Activated CD4-positive, alpha-beta T cell treated with anti-CD3 and anti-CD28 coated beads for 36 hours (primary cell): ENCODE data around the gene SCMH1. TPM values are rescaled to one million over a fixed set of nuclear protein-coding genes. Genes with fewer than 3 reads are reported as not detected.

Experiments
- ATAC-seq: fragments of 200-7000 bp; cut with Tn5 transposase; one replicate; pipeline ENCODE4 v1.10.0; 2021; ENCODE audit warnings: mild to moderate bottlenecking, moderate library complexity
- CTCF ChIA-PET: fragments of 350-600 bp; sonication (Branson Sonifier 250); formaldehyde crosslinking; loops from one replicate; lab custom pipeline; 2021; ENCODE audit warnings: antibody characterized with exemption; lab: Charles Lee
- POLR2A ChIA-PET: fragments of 350-600 bp; sonication (Branson Sonifier 250); formaldehyde crosslinking; loops from one replicate; lab custom pipeline; 2021; ENCODE audit warnings: antibody characterized with exemption, inconsistent platforms; lab: Charles Lee
- DNase-seq: peaks from one replicate; pipeline ENCODE4 v3.0.0-alpha.2; 2020
- H3K27ac Mint-ChIP-seq: one replicate; pipeline ENCODE4 v1.8.0; 2021; ENCODE audit warnings: mixed read lengths
- H3K27me3 Mint-ChIP-seq: one replicate; pipeline ENCODE4 v1.8.0; 2021; ENCODE audit warnings: mixed read lengths
- H3K36me3 Mint-ChIP-seq: one replicate; pipeline ENCODE4 v1.8.0; 2021; ENCODE audit warnings: low read depth, mixed read lengths
- H3K4me1 Mint-ChIP-seq: one replicate; pipeline ENCODE4 v1.8.0; 2021; ENCODE audit warnings: mixed read lengths
- H3K4me3 Mint-ChIP-seq: one replicate; pipeline ENCODE4 v1.8.0; 2021; ENCODE audit warnings: mild to moderate bottlenecking, moderate library complexity, mixed read lengths
- H3K9me3 Mint-ChIP-seq: one replicate; pipeline ENCODE4 v1.8.0; 2021; ENCODE audit warnings: low read depth, mixed read lengths
- intact Hi-C, 2 experiments: fragments of 100-400 bp; cut with DNase I in 1 of 2; cut with micrococcal nuclease in 1 of 2; formaldehyde crosslinking; loops; one replicate each; pipeline versions ENCODE4 v1.14.2 to v1.15.1; 2022 to 2024; cut with DNase I, micrococcal nuclease
- total RNA-seq, 2 experiments: library from RNA; stranded (reverse); gene quantifications; one replicate each; pipeline ENCODE4 v1.2.3, GENCODE V29; 2021

Gene SCMH1
- total RNA-seq, 2 experiments from 2014 or later: 23.7 to 31.0 TPM

DNA sequence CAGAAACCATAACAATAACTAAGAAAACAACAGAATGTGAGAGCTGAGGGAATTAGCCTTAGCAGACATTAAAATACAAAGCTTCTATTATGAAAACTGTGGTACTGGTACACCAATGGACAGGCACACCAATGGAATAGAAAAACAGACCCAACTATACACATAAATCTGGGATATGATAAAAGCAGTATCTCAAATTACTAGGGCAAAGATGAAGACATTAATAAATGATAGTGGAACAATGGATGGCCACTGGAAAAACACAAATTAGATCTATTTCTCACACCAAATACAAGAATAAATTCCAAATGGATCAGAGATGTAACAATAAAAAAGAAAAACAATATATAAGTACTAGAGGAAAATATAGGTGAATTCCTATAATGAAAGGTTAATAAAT, 155.2 kb downstream of the SCMH1 start:
- H3K36me3 Mint-ChIP-seq: peaks cover 18% of the 10 kb centered on the region
- CTCF ChIA-PET: no interaction called here
- no peak overlapping the region for H3K4me3 Mint-ChIP-seq
- no peaks in the 10 kb centered on the region for H3K9me3 Mint-ChIP-seq
- H3K27ac Mint-ChIP-seq: no peak overlapping the region
- intact Hi-C loops: no loop called here
- POLR2A ChIA-PET: no interaction called here
- no peak for DNase-seq
- H3K4me1 Mint-ChIP-seq: no peaks in the 10 kb centered on the region
- no peak for ATAC-seq
- H3K27me3 Mint-ChIP-seq: no peaks in the 10 kb centered on the region

DNA sequence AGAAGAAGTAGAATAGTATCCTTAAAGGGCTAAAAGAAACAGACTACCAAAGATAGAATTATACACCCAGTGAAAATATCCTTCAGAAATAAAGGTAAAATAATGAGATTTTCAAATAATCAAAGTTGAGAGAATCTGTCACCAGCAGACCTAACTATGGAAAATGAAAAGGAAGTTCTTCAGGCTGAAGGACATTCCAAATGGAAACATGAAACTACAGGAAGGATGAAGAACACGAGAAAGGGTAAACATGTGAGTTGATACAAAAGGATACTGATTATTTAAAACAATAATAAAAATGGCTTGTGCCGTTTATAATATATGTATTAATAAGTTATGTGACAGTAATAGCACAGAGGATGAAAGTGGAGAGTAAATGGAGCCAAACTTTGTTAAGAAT, 163.5 kb downstream of the SCMH1 start:
- H3K4me1 Mint-ChIP-seq: no peaks in the 10 kb centered on the region
- peaks cover 4% of the 10 kb centered on the region for H3K9me3 Mint-ChIP-seq
- ATAC-seq (no peak), DNase-seq (no peak)
- H3K27ac Mint-ChIP-seq: no peak overlapping the region
- H3K4me3 Mint-ChIP-seq: no peak overlapping the region
- H3K27me3 Mint-ChIP-seq: no peaks in the 10 kb centered on the region
- ChIA-PET POLR2A (no interaction called here), CTCF (no interaction called here)
- intact Hi-C loops: no loop called here
- H3K36me3 Mint-ChIP-seq: peaks cover 13% of the 10 kb centered on the region

DNA sequence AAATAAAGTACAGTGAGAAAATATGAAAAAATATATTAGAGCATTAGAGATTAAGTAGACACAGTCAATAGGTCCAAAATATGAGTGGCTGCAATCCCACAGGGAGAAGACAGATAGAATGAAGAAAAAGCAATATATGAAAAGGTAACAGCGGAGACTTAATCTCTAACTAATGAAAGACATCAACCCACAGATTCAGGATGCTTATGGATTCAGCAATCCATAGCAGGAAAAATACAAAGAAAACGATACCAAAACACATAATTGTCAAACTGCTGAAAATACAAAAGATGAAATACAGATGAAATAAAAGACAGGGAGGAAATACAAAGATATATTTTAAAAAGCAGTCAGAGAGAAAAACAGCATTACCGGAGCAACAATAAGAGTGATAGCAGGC, 163.9 kb downstream of the SCMH1 start:
- ATAC-seq (no peak), DNase-seq (no peak)
- no peak overlapping the region for H3K27ac Mint-ChIP-seq
- POLR2A ChIA-PET: no interaction called here
- CTCF ChIA-PET: no interaction called here
- no peaks in the 10 kb centered on the region for H3K27me3 Mint-ChIP-seq
- intact Hi-C loops: no loop called here
- no peaks in the 10 kb centered on the region for H3K4me1 Mint-ChIP-seq
- peaks cover 4% of the 10 kb centered on the region for H3K9me3 Mint-ChIP-seq
- peaks cover 17% of the 10 kb centered on the region for H3K36me3 Mint-ChIP-seq
- no peak overlapping the region for H3K4me3 Mint-ChIP-seq

DNA sequence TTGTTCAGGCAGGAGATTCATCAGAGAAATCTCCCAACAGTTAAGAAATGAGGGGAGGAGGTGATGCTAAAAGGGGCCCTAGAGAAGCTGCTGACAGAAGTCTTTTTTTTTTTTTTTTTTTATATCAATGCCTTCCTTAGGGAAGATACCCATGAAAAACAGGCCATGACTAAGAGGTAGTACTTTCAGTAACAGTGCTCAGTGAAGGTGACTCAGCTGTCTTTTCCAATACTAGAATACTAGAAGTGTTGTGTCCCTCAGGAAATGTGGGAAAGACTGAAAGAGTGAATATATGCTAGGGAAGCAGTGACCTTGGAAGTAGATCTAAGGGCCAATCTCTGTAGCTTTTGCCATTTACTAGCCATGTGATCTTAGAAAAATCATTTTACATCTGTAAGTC, 168.1 kb downstream of the SCMH1 start:
- POLR2A ChIA-PET: no interaction called here

DNA sequence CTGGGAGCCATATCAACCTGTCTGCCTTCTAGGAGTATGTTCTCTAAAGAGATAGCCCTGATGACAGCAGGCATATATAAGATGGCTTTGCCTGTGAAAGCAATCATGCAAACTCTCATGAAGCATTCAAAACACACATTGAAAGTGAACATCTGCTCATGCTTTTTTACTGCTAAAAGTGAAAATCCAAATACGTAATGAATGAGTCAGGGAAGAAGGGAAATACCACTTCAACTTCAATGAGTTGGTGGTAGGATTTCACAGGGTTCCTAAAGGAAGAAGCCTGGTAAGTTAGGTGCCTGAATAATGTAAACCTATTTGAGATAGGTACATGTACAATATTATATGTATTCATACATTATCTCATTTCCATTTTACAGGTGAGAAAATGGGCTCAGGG, 170.1 kb downstream of the SCMH1 start:
- H3K27ac Mint-ChIP-seq: no peak overlapping the region
- peaks cover 26% of the 10 kb centered on the region for H3K36me3 Mint-ChIP-seq
- intact Hi-C loops: no loop called here
- ATAC-seq (no peak), DNase-seq (no peak)
- ChIA-PET CTCF (no interaction called here), POLR2A (no interaction called here)
- H3K4me1 Mint-ChIP-seq: no peaks in the 10 kb centered on the region
- no peaks in the 10 kb centered on the region for H3K9me3 Mint-ChIP-seq
- H3K27me3 Mint-ChIP-seq: no peaks in the 10 kb centered on the region
- H3K4me3 Mint-ChIP-seq: no peak overlapping the region

More for the DNA sequence above, 168.1 kb downstream of the SCMH1 start:
- Mint-ChIP-seq H3K9me3 (peaks cover 4% of the 10 kb centered on the region), H3K27ac (no peak overlapping the region), H3K4me1 (no peaks in the 10 kb centered on the region), H3K36me3 (peaks cover 24% of the 10 kb centered on the region), H3K4me3 (no peak overlapping the region), H3K27me3 (no peaks in the 10 kb centered on the region)
- ATAC-seq (no peak), DNase-seq (no peak)
- CTCF ChIA-PET: no interaction called here
- intact Hi-C loops: no loop called here

DNA sequence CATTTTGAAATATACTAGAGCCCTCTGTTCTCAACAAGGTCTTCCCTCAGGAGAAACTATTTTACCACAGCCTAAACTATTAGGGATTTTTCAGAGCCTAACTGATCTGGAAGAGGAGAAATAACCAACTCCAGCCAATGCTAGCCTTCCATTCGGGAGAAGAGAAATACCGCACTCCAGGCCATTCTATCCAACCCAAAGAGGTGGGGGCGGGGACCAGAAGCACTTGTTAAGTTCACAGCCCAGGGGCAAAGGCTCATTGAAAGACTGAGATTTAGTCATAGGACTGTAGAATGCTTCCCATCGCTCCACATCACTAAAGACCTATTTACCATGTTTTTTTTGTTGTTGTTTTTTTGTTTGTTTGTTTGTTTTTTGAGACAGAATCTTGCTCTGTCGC, 185.2 kb downstream of the SCMH1 start:
- peaks cover 39% of the 10 kb centered on the region for H3K36me3 Mint-ChIP-seq
- H3K9me3 Mint-ChIP-seq: peaks cover 3% of the 10 kb centered on the region
- no peak overlapping the region for H3K4me3 Mint-ChIP-seq
- no peak overlapping the region for H3K27ac Mint-ChIP-seq
- CTCF ChIA-PET: no interaction called here
- no peaks in the 10 kb centered on the region for H3K27me3 Mint-ChIP-seq
- no peak for DNase-seq
- intact Hi-C loops: no loop called here
- POLR2A ChIA-PET: no interaction called here
- no peak for ATAC-seq
- no peaks in the 10 kb centered on the region for H3K4me1 Mint-ChIP-seq

DNA sequence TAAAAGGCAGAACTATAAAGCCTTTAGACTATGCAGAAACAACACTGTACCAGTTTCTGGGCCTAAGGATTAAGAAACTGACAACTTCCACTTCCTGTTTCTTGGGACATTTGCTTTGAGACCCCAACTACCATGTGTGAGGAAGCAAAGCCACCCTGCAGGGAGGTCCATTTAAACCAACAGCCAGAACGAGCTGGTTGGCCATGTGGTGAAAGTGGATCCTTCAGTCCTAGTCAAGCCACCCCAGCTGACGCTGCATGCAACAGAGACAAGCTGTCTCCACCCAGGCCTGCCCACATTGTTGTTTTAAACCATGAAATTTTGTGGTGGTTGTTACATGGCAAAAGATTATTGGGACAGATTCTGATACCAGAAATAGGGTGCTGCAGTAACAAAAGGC, 188.8 kb downstream of the SCMH1 start:
- ATAC-seq (no peak), DNase-seq (no peak)
- intact Hi-C loops: no loop called here
- no peak overlapping the region for H3K4me3 Mint-ChIP-seq
- H3K27me3 Mint-ChIP-seq: no peaks in the 10 kb centered on the region
- no peak overlapping the region for H3K27ac Mint-ChIP-seq
- CTCF ChIA-PET: no interaction called here
- POLR2A ChIA-PET: no interaction called here
- peaks cover 24% of the 10 kb centered on the region for H3K36me3 Mint-ChIP-seq
- H3K9me3 Mint-ChIP-seq: no peaks in the 10 kb centered on the region
- H3K4me1 Mint-ChIP-seq: no peaks in the 10 kb centered on the region

DNA sequence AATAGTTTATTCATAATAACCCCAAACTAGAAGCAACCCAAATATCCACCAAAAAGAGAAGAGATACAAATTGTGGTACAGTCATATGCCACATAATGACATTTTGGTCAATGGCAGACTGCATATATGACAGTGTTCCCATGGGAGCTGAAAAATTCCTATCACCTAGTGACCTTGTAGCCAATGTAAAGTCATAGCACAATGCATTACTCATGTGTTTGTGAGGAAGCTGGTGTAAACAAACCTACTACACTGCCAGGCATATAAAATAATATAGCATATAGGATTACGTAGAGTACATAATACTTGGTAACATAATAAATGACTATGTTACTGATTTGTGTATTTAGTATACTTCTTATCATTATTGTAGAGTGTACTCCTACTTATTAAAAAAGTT, 191.1 kb downstream of the SCMH1 start:
- H3K27me3 Mint-ChIP-seq: no peaks in the 10 kb centered on the region
- intact Hi-C loops: no loop called here
- DNase-seq (no peak), ATAC-seq (no peak)
- H3K4me3 Mint-ChIP-seq: no peak overlapping the region
- no peak overlapping the region for H3K27ac Mint-ChIP-seq
- H3K4me1 Mint-ChIP-seq: no peaks in the 10 kb centered on the region
- POLR2A ChIA-PET: no interaction called here
- CTCF ChIA-PET: no interaction called here
- peaks cover 31% of the 10 kb centered on the region for H3K36me3 Mint-ChIP-seq
- H3K9me3 Mint-ChIP-seq: no peaks in the 10 kb centered on the region

DNA sequence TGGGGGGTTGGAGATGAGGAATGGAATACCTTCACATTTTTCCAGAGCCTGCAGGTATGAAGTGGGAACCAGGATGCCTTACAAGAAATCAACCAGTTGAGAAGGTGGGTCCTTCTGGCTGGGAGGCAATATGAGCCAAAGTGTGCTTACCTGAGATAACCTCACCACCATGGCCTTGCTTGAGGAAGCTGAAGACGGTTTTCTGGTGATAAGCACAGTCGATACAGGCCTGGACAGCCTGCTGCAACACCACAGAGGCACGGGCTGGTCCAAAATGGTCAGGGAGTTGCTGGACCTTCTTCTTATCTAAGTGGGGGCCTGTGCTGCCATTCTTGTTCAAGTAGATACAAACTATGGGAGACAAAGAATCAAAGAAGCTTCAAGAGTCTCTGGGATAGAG, 193.6 kb downstream of the SCMH1 start:
- Mint-ChIP-seq H3K4me1 (no peaks in the 10 kb centered on the region), H3K4me3 (no peak overlapping the region), H3K27me3 (no peaks in the 10 kb centered on the region), H3K36me3 (peaks cover 36% of the 10 kb centered on the region), H3K27ac (no peak overlapping the region), H3K9me3 (no peaks in the 10 kb centered on the region)
- intact Hi-C loops: no loop called here
- POLR2A ChIA-PET: no interaction called here
- CTCF ChIA-PET: no interaction called here
- DNase-seq (no peak), ATAC-seq (no peak)

DNA sequence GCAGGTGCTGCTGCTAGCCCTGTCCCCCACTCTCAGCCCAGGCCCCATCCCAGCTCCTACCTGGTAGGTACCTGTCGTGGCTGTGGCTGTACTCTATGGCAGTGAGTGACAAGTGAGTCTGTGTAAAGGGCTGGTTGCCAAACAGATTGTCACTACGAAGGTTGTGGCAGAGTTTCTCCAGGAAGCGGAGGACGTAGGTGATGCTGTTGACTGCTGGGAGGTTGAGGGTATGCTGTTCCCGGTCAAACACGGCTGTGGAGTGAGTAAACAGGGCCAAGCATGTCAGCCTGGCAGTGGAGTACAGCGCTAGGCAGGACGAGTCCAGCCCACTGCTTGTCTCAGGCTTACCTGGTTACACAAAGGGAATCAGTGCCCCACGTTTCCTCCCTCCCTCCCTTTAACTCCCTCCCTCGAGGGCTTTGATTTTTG, 195.7 kb downstream of the SCMH1 start:
- POLR2A ChIA-PET: no interaction called here
- ATAC-seq: no peak

DNA sequence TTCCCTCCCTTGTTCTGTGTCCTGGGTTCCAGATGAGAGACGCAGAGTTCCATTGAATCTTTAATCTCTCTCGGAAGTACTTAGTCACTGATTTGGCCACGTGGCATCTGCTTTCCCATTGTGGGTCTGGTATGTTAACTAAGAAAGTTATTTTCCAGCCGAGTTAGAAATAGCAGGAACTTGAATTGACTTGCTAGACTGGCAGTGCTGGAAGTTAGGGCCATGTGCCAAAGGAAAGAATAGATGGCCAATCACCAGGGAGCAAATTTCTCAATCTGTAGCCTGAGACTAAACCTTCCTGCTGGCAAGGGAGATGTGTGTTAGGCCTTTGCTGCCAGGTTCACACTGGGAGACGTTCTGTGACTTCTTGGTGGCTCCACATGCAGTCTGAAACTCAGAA, 196.4 kb downstream of the SCMH1 start:
- H3K4me1 Mint-ChIP-seq: no peaks in the 10 kb centered on the region
- no peak overlapping the region for H3K4me3 Mint-ChIP-seq
- ChIA-PET POLR2A (no interaction called here), CTCF (no interaction called here)
- no peaks in the 10 kb centered on the region for H3K9me3 Mint-ChIP-seq
- no peaks in the 10 kb centered on the region for H3K27me3 Mint-ChIP-seq
- intact Hi-C loops: no loop called here
- DNase-seq (no peak), ATAC-seq (no peak)
- H3K27ac Mint-ChIP-seq: no peak overlapping the region
- H3K36me3 Mint-ChIP-seq: peaks cover 40% of the 10 kb centered on the region

More for the DNA sequence above, 195.7 kb downstream of the SCMH1 start:
- CTCF ChIA-PET: no interaction called here
- intact Hi-C loops: no loop called here
- Mint-ChIP-seq H3K27ac (no peak overlapping the region), H3K4me1 (no peaks in the 10 kb centered on the region), H3K9me3 (no peaks in the 10 kb centered on the region), H3K27me3 (no peaks in the 10 kb centered on the region), H3K36me3 (peaks cover 40% of the 10 kb centered on the region), H3K4me3 (no peak overlapping the region)
- no peak for DNase-seq

DNA sequence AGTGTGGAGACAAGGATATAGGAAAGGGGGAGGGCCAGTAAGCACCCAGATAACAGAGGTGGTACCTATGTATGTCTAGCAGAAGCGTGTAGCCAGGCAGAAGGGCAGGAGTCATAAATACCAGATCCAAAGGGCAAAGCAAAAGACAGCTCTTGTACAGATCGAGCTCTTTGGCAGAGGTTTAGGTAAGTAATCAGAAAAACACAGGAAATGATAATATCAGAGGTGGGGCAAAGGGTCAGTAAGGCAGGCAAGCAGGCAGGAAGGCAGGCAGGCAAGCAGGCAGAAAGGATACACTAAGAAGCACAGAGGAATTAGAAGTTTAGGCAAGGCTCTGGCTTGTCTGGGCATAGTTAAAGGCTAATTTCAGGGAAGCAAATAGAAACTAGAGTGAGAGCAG, 197.9 kb downstream of the SCMH1 start:
- DNase-seq (no peak), ATAC-seq (no peak)
- no peaks in the 10 kb centered on the region for H3K27me3 Mint-ChIP-seq
- no peak overlapping the region for H3K27ac Mint-ChIP-seq
- H3K9me3 Mint-ChIP-seq: no peaks in the 10 kb centered on the region
- ChIA-PET CTCF (no interaction called here), POLR2A (no interaction called here)
- no peak overlapping the region for H3K4me3 Mint-ChIP-seq
- peaks cover 40% of the 10 kb centered on the region for H3K36me3 Mint-ChIP-seq
- intact Hi-C loops: no loop called here
- H3K4me1 Mint-ChIP-seq: no peaks in the 10 kb centered on the region
